HG03108 (cell line): ENCODE results near the gene GPR132.
"Not testable (repeated sequence)": the region's sequence is repeated elsewhere in the genome, so short reads cannot be mapped to it uniquely, and the experiment has no call there.

Experiments used
- ATAC-seq: cut with Tn5 transposase; IDR thresholded peaks from one replicate; pipeline ENCODE4 v1.9.1; 2021; ENCODE audit warnings: moderate library complexity; ENCODE audit not compliant: unreplicated experiment

The GPR132 gene

GRCh38 chr14:105045710-105046326 lies 19.4 kb downstream of the GPR132 start:
- ATAC-seq: peak; percentile 69

DNA sequence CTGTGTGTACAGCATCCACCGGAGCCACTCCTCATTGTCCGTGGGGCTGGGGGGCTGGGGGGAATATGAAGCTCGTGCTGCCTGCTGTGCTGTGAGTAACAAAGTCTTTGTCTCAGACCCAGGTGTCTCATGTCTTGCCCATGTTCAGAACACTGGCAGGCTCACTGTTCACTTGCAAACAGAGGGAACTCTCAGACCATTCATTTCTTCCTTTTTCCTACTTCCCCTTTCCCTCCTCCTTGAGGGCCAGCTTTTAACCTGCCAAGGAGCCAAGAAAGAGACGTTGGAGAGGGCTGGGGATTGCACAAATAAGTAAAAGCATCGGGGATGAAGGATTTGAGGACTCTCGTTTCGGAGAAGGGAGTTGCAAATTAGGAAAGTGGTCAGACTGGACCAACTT lies 21.6 kb downstream of the GPR132 start:
- no peak for ATAC-seq

- no peak for ATAC-seq
Observed at GRCh38 chr14:105042813-105043212, 22.4 kb downstream of the GPR132 start.

DNA sequence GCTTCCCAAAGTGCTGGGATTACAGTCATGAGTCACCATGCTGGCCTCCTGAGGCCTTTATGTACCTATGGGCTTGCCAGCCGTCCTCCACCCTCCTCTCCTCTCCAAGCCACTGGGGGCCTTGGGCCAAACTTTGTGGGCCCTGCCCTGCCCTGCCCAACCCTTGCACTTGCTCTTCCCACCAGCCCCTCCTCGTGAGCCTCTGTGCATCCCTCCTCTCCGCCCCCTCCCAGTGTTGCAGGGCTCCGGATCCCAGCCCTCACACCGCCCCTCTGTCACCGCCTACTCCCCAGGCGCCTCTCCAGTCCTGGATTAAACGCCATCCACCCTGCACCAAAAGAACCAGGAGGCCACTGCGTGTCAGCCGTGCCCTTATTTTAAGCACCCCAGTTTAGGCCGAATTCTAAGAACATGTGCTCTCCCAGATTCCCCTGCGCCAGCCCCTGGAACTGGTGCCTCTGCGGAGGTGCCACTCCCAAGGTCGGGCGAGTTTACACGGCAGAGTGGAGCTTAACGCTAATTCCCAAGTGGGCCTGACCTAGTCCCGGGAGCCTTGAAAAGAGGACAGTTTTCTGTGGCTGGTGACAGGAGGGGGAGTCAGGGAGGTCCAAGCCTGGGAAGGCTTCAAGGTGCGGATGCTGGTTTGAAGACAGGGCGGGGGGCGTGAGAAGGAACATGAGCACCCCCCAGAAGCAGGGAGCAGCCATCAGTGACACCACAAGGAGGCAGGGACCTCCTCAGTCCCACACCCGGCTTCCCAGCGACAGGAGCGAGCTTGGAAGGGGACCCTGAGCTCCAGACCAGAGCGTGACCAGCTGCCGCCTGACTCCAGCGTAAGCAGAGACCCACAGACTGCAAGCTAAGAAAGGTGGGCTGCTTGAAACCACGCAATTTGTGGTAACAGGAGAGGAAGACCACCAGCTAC lies 23.1 kb downstream of the GPR132 start:
- no peak for ATAC-seq

GRCh38 chr14:105039458-105040205 lies 25.6 kb downstream of the GPR132 start:
- ATAC-seq: no peak

GRCh38 chr14:105035616-105036015 lies 29.6 kb downstream of the GPR132 start:
- not testable (repeated sequence) for ATAC-seq

DNA sequence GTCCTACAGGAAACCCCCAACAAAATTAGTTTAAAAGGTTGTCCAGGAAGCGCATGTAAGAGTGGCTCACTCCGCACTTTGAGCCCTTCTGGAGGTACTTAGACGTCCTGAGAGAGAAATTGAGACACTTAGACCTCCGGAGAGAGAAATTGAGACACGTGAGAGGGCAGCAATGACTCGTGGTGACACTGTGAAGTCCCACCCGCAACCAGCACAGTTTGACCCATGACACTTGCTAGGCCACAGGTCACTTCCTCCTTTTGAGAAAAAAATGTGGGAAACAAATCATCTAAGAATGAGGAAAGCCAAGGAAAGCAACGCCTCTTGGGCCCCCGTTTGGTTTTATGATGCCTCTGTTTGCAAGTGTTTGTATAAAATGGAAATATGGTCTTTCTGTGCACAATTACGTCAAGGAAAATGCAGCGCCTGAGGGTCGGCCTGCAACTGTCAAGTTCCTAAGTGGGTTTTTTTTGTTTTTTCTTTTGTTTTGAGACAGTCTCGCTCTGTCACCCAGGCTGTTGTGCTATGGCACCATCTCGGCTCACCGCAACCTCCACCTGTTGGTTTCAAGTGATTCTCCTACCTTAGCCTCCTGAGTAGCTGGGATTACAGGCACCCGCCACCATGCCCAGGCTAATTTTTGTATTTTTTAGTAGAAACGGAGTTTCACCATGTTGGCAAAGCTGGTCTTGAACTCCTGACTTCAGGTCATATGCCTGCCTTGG lies 30.8 kb downstream of the GPR132 start:
- no peak for ATAC-seq

DNA sequence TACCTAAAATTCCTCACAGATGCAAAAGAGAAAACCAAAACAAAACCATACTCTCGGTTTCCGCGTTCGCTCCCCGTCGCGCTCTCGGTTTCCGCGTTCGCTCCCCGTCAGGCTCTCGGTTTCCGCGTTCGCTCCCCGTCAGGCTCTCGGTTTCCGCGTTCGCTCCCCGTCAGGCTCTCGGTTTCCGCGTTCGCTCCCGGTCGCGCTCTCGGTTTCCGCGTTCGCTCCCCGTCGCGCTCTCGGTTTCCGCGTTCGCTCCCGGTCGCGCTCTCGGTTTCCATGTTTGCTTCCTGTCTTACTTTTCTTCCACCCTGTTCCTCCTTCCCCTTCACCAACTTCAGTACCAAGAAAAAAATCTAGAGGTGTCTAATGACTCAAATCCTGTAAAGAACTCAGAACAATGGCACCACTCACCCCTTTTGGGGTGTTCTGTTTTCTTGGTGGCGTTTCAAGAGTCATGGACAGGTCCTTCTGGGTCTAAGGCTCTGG lies 31.8 kb downstream of the GPR132 start:
- ATAC-seq: not testable (repeated sequence)

DNA sequence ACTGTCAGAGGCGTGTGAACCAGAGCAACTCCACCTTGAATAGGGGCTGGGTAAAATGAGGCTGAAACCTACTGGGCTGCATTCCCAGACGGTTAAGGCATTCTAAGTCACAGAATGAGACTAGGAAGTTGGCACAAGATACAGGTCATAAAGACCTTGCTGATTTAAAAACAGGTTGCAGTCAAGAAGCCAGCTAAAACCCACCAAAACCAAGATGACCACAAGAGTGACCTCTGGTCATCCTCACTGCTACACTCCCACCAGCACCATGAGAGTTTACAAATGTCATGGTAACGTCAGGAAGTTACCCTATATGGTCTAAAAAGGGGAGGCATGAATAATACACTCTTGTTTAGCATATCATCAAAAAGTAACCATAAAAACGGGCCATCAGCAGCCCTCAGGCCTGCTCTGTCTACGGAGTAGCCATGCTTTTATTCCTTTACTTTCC lies 32.8 kb downstream of the GPR132 start:
- ATAC-seq: not testable (repeated sequence)

GRCh38 chr14:105030836-105031396 lies 34.3 kb downstream of the GPR132 start:
- ATAC-seq: no peak

DNA sequence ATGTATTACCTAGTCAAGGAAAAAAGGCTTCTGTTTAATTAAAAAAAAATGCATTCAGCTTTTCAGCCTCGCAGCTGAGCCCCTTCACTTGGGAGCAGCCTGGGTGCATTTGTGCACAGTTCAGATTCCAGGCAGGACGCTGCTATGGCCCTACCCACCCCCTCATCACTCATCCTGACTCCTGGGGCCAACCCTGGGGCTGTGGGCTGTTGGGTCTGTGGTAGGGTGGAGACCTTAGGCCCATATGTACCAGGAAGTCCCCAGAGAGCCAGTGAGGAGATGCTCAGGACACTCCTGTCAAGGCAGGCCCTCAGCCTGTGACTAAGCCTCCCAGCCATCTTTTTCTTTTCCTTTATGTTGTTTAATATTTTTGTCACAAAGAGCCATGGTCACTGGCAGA lies 35.0 kb downstream of the GPR132 start:
- ATAC-seq: no peak

DNA sequence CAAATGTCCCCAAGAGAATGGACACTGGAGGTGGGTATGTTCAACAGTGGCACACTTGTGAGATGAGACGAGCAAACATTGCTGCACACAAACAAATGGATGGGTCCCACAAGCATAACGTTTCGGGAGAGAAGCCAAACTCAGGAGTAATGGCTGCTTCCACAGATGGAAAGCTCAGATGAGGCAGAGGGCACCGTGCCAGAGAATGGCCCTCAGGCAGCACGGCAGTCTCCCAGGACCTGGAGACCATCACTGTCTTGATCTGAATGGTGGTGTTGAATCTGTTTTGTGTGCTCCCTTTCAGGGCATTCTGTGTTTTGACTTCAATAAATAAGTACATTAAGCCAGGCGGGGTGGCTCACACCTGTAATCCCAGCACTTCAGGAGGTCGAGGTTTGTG lies 35.8 kb downstream of the GPR132 start:
- no peak for ATAC-seq

GRCh38 chr14:105028251-105028927 lies 36.8 kb downstream of the GPR132 start:
- ATAC-seq: no peak

DNA sequence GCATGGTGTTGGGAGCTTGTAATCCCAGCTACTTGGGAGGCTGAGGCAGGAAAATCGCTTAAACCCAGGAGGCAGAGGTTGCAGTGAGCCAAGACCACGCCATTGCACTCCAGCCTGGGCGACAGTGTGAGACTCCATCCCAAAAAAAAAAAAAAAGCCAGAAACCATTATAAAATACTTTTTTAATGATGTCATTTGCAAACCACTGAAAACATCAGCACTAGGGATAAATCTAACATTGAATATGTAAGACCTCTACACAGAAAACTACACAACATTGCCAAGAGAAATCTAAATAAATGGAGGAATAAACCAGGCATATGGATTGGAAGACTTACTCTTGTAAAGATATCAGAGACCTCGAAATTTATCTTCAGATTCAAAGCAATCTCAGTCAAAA lies 37.5 kb downstream of the GPR132 start:
- ATAC-seq: not testable (repeated sequence)

DNA sequence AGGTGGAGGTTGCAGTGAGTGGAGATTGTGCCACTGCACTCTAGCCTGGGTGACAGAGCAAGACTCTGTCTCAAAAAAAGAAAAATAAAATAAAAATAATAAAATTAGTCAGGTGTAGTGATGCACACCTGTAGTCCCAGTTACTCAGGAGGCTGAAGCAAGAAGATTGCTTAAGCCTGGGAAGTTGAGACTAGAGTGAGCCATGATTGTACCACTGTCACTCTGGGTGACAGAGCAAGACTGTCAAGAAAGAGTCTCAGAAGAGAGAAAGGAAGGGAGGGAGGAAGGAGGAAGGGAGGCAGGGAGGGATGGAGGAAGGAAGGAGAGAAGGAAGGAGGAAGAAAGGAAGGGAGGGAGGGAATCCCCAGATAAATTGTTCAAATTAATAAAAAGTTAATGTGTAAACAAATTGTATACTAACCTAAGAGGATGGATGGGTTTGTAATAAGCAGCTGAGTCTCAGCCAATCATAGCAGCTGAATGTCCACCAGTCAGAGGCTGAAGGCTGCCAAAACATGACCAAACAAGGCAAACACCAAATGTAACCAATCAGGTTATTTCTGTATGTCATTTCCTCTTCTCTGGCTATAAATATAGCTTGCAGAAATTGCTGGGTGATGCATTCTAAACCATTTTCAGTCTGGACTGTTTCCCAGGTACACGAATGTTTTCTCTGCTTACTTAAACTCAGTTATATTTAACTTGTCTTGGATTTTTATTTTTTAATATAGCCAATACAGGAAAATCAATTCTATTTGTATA lies 38.2 kb downstream of the GPR132 start:
- no peak for ATAC-seq

DNA sequence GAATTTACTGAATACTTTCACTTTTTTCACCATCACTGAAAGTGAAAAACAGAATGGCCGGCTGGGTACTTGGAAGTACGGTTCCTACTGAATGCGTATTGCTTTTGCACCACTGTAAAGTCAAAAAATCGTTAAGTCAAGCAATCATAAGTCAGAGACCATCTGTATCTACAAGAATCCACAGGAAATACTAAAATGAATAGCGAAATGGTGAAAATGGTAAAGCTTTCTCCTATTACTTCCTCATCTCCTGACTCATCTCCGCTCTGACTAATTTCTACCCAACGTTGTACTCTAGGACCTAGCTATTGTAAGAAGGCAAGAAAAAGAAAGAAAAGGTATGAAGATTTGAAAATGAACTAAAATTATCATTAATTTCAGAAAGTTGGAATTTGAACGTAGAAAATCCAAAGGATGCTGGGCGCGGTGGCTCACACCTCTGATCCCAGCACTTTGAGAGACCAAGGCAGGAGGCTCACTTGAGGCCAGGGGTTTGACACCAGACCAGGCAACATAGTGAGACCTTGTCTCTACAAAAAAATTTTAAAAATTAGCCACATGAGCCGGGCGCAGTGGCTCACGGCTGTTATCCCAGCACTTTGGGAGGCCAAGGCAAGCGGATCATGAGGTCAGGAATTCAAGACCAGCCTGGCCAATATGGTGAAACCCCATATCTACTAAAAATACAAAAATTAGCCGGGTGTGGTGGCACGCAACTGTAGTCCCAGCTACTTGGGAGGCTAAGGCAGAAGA lies 39.0 kb downstream of the GPR132 start:
- ATAC-seq: no peak

DNA sequence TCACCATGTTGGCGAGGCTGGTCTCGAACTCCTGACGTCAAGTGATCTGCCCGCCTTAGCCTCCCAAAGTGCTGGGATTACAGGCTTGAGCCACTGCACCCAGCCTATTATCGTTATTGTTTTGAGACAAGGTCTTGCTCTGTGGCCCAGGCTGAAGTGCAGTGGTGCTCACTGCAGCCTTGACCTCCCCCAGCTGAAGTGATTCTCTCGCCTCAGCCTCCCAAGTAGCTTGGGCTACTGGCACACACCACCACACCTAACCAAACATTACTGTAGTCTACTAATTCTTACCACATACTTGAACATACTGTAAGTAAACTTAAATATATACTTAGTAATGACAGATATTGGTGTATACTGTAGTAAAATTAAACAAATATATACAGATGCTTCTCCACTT lies 39.8 kb downstream of the GPR132 start:
- ATAC-seq: no peak

- no peak for ATAC-seq
Observed at GRCh38 chr14:105023791-105024480, 41.3 kb downstream of the GPR132 start.
